ENCODE measurements around the gene MRPL20. TPM values are rescaled to one million over a fixed set of nuclear protein-coding genes. Genes with fewer than 3 reads are reported as not detected.

Gene MRPL20
- total and polyA plus RNA-seq, 9 of the 15 experiments (the other 6 are each of a cell fraction or from before 2014, with no cell fraction given) = 180 to 671 (median 229) TPM

DNA sequence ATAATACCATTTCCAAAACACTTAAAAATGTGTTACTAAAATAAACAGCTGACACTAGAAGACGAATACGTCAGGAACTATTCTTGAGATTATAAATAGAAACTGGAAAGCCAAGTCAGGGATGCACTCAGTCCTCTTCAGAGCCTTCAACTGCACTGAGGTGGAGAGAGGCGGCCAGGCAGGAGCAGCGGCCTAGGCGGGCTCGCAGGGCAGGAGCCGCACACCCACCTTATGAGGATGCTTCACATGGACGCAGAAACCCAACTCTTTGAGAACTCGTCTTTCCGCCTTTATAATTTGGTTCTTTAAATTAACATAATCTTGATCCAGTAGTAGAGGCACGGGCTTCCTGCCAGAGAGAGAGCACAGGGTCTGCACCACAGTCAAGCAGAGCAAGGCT, 11.9 kb downstream of the MRPL20 start:
- POLR2A ChIA-PET = interaction anchor here (0.7 to 5.2 kb wide), 3 partner anchors 7 to 20 kb away, joined by 3 to 58 read pairs (median 3); partner anchors contain the start of gene AURKAIP1
- Histone ChIP-seq H3K4me1 (replicated peaks in 1 of 2; ENCODE audit: control insufficient read depth in 2 of 2, insufficient read depth in 2 of 2, low read length in 2 of 2) (peaks cover 17 to 28% of the 10 kb centered on the region in 2 experiments), H3K9ac (ENCODE audit: insufficient read depth in 1 of 2, low read depth in 2 of 2, low read length in 2 of 2) (no peak overlapping the region), H3K79me2 (ENCODE audit: control insufficient read depth, insufficient read depth, low read length) (peaks cover 65% of the 10 kb centered on the region), H4K20me1 (replicated peaks; ENCODE audit: control insufficient read depth, insufficient read depth, low read length) (peaks cover 6% of the 10 kb centered on the region), H3K36me3 (ENCODE audit: control insufficient read depth, insufficient read depth, low read length) (peaks cover 78% of the 10 kb centered on the region), H2AFZ (ENCODE audit: low read depth, low read length) (no peak overlapping the region), H3K4me2 (ENCODE audit: insufficient read depth, low read length) (no peak overlapping the region), H3K27ac (ENCODE audit: extremely low read depth, low read depth, low read length) (no peak overlapping the region), H3K9me3 (replicated peaks; ENCODE audit: control insufficient read depth, insufficient read depth, low read depth, low read length) (no peaks in the 10 kb centered on the region), H3K27me3 (ENCODE audit: control insufficient read depth in 2 of 2, insufficient read depth in 2 of 2, low read length in 2 of 2) (no peaks in the 10 kb centered on the region), H3K4me3 (no peak overlapping the region), H3K9me1 (ENCODE audit: control insufficient read depth, insufficient read depth, low read length) (no peaks in the 10 kb centered on the region)
- 94% methylated on average over 11 of the region's 11 CpGs for WGBS (ENCODE audit: insufficient coverage, low coverage, missing lambda C conversion rate)
- BruUV-seq (replicated peaks) = no TSS peak
- no peak for DNase-seq (ENCODE audit: extremely low read depth in 1 of 4, low spot score in 3 of 4)
- CTCF ChIA-PET (ENCODE audit: low intra/inter-chr PET ratio) = no interaction called here
- no peak for TF ChIP-seq SIRT6 (IDR thresholded peaks at IDR 0.05; ENCODE audit: low read depth, low read length)
- no peak for TF ChIP-seq OTX1 (CRISPR knock-in tag; IDR thresholded peaks at IDR 0.05)
- no peak for TF ChIP-seq SMAD2 (IDR thresholded peaks at IDR 0.05; ENCODE audit: low read depth, low read length)
- TF ChIP-seq, protein P1, sequence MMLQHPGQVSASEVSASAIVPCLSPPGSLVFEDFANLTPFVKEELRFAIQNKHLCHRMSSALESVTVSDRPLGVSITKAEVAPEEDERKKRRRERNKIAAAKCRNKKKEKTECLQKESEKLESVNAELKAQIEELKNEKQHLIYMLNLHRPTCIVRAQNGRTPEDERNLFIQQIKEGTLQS (IDR thresholded peaks at IDR 0.05) = no peak
- TF ChIP-seq, protein P1 (CRISPR knock-in tag; conservative IDR thresholded peaks at IDR 0.05) = no peak
- TF ChIP-seq, protein P2, sequence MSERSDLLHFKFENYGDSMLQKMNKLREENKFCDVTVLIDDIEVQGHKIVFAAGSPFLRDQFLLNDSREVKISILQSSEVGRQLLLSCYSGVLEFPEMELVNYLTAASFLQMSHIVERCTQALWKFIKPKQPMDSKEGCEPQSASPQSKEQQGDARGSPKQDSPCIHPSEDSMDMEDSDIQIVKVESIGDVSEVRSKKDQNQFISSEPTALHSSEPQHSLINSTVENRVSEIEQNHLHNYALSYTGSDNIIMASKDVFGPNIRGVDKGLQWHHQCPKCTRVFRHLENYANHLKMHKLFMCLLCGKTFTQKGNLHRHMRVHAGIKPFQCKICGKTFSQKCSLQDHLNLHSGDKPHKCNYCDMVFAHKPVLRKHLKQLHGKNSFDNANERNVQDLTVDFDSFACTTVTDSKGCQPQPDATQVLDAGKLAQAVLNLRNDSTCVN (CRISPR knock-in tag; IDR thresholded peaks at IDR 0.05) = no peak
- TF ChIP-seq ZZZ3 (IDR thresholded peaks at IDR 0.05) = no peak
- TF ChIP-seq, protein P3, sequence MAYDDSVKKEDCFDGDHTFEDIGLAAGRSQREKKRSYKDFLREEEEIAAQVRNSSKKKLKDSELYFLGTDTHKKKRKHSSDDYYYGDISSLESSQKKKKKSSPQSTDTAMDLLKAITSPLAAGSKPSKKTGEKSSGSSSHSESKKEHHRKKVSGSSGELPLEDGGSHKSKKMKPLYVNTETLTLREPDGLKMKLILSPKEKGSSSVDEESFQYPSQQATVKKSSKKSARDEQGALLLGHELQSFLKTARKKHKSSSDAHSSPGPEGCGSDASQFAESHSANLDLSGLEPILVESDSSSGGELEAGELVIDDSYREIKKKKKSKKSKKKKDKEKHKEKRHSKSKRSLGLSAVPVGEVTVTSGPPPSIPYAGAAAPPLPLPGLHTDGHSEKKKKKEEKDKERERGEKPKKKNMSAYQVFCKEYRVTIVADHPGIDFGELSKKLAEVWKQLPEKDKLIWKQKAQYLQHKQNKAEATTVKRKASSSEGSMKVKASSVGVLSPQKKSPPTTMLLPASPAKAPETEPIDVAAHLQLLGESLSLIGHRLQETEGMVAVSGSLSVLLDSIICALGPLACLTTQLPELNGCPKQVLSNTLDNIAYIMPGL (CRISPR knock-in tag; IDR thresholded peaks at IDR 0.05) = no peak
- no peak for TF ChIP-seq HCFC1 (IDR thresholded peaks at IDR 0.05; ENCODE audit: low read depth, low read length)
- TF ChIP-seq ZNF23 (CRISPR knock-in tag; IDR thresholded peaks at IDR 0.05) = no peak
- TF ChIP-seq, protein P4, sequence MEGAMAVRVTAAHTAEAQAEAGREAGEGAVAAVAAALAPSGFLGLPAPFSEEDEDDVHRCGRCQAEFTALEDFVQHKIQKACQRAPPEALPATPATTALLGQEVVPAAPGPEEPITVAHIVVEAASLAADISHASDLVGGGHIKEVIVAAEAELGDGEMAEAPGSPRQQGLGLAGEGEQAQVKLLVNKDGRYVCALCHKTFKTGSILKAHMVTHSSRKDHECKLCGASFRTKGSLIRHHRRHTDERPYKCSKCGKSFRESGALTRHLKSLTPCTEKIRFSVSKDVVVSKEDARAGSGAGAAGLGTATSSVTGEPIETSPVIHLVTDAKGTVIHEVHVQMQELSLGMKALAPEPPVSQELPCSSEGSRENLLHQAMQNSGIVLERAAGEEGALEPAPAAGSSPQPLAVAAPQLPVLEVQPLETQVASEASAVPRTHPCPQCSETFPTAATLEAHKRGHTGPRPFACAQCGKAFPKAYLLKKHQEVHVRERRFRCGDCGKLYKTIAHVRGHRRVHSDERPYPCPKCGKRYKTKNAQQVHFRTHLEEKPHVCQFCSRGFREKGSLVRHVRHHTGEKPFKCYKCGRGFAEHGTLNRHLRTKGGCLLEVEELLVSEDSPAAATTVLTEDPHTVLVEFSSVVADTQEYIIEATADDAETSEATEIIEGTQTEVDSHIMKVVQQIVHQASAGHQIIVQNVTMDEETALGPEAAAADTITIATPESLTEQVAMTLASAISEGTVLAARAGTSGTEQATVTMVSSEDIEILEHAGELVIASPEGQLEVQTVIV (CRISPR knock-in tag; IDR thresholded peaks at IDR 0.05; ENCODE audit: borderline replicate concordance) = no peak
- no peak for TF ChIP-seq ZNF184 (CRISPR knock-in tag; IDR thresholded peaks at IDR 0.05)
- TF ChIP-seq BDP1 (IDR thresholded peaks at IDR 0.05; ENCODE audit: insufficient read depth, insufficient read length) = no peak
- TF ChIP-seq HOXB6 (CRISPR knock-in tag; IDR thresholded peaks at IDR 0.05; ENCODE audit: borderline replicate concordance) = no peak
- no peak for TF ChIP-seq POU5F1 (IDR thresholded peaks at IDR 0.05; ENCODE audit: borderline replicate concordance, low read depth, low read length, partially characterized antibody)
- TF ChIP-seq, protein P5, sequence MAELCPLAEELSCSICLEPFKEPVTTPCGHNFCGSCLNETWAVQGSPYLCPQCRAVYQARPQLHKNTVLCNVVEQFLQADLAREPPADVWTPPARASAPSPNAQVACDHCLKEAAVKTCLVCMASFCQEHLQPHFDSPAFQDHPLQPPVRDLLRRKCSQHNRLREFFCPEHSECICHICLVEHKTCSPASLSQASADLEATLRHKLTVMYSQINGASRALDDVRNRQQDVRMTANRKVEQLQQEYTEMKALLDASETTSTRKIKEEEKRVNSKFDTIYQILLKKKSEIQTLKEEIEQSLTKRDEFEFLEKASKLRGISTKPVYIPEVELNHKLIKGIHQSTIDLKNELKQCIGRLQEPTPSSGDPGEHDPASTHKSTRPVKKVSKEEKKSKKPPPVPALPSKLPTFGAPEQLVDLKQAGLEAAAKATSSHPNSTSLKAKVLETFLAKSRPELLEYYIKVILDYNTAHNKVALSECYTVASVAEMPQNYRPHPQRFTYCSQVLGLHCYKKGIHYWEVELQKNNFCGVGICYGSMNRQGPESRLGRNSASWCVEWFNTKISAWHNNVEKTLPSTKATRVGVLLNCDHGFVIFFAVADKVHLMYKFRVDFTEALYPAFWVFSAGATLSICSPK (IDR thresholded peaks at IDR 0.05; ENCODE audit: borderline replicate concordance) = no peak
- intact Hi-C loops (cut with micrococcal nuclease) = loop anchor here (10.0 kb wide), 1 partner anchor 120 kb away; the partner anchor contains the start of gene ATAD3A
- no peak for FAIRE-seq
- in situ Hi-C loops (cut with MboI) = no loop called here
- no peak for ATAC-seq
